IPS-NIHi7 (cell line): ENCODE results near the gene GPX6.
"Not testable (repeated sequence)": the region's sequence is repeated elsewhere in the genome, so short reads cannot be mapped to it uniquely, and the experiment has no call there.

ENCODE experiments used
- DNase-seq: peaks from one replicate; pipeline ENCODE4 v3.0.0; 2012; ENCODE audit warnings: mixed read lengths; ENCODE audit errors: extremely low spot score

GPX6 gene

GRCh38 chr6:28525496-28526039 lies 10.0 kb upstream of the GPX6 start, which contains the start of gene GPX5:
Gene GPX5 (plus strand): TSS chr6:28525881. CDS start chr6:28526014, 133 bp downstream.
- DNase-seq: peak; percentile 38

GRCh38 chr6:28523241-28523622 lies 7.6 kb upstream of the GPX6 start:
- DNase-seq: peak; percentile 40

- DNase-seq: no peak
Measured at GRCh38 chr6:28522594-28523240, 7.1 kb upstream of the GPX6 start.

GRCh38 chr6:28517964-28518363 lies 2.4 kb upstream of the GPX6 start:
- DNase-seq: no peak

GRCh38 chr6:28512387-28512786 lies 3.2 kb downstream of the GPX6 start:
- DNase-seq: not testable (repeated sequence)

- no peak for DNase-seq
Measured at GRCh38 chr6:28511628-28512300, 3.8 kb downstream of the GPX6 start.

- DNase-seq: no peak
Measured at GRCh38 chr6:28506807-28507475, 8.7 kb downstream of the GPX6 start.

GRCh38 chr6:28505733-28506132 lies 9.9 kb downstream of the GPX6 start:
- no peak for DNase-seq

GRCh38 chr6:28502709-28503305 lies 12.8 kb downstream of the GPX6 start:
- DNase-seq: not testable (repeated sequence)

GRCh38 chr6:28502136-28502535 lies 13.5 kb downstream of the GPX6 start:
- DNase-seq: not testable (repeated sequence)

- no peak for DNase-seq
Measured at GRCh38 chr6:28501259-28501658, 14.3 kb downstream of the GPX6 start.

- no peak for DNase-seq
Measured at GRCh38 chr6:28497893-28498292, 17.7 kb downstream of the GPX6 start.

GRCh38 chr6:28497306-28497705 lies 18.3 kb downstream of the GPX6 start:
- no peak for DNase-seq

- DNase-seq: no peak
Measured at GRCh38 chr6:28496099-28496779, 19.4 kb downstream of the GPX6 start.

- DNase-seq: no peak
Measured at GRCh38 chr6:28491984-28492317, 23.6 kb downstream of the GPX6 start.

- no peak for DNase-seq
Measured at GRCh38 chr6:28490205-28490890, 25.2 kb downstream of the GPX6 start.

GRCh38 chr6:28489366-28490204 lies 26.0 kb downstream of the GPX6 start:
- peak; percentile 87 for DNase-seq

GRCh38 chr6:28488916-28489365 lies 26.7 kb downstream of the GPX6 start:
- DNase-seq: peak; percentile 43

- no peak for DNase-seq
Measured at GRCh38 chr6:28486988-28487742, 28.4 kb downstream of the GPX6 start.
